ENCODE data around the gene DCANP1. TPM values are rescaled to one million over a fixed set of nuclear protein-coding genes. Genes with fewer than 3 reads are reported as not detected.

Gene DCANP1
- total and polyA plus RNA-seq, 9 of the 15 experiments (the other 6 are each of a cell fraction or from before 2014, with no cell fraction given) = not detected

- H4K20me1 ChIP-seq (replicated peaks; ENCODE audit: control insufficient read depth, insufficient read depth, low read length) = no peaks in the 10 kb centered on the region
- no peak overlapping the region for H3K4me3 ChIP-seq
- DNase-seq (ENCODE audit: extremely low read depth in 1 of 4, low spot score in 3 of 4) (no peak), ATAC-seq (no peak), FAIRE-seq (no peak)
- no peaks in the 10 kb centered on the region; a peak in 3 of 5 replicates for H3K4me1 ChIP-seq (replicated peaks in 1 of 2; ENCODE audit: control insufficient read depth in 2 of 2, insufficient read depth in 2 of 2, low read length in 2 of 2)
- H3K4me2 ChIP-seq (ENCODE audit: insufficient read depth, low read length) = no peak overlapping the region
- H3K9ac ChIP-seq (ENCODE audit: insufficient read depth in 1 of 2, low read depth in 2 of 2, low read length in 2 of 2) = no peak overlapping the region
- ChIA-PET POLR2A (interaction anchor here (0.7 to 1.1 kb wide), 2 partner anchors 15 to 34 kb away, joined by 3 read pairs; no protein-coding TSS in a partner anchor), CTCF (ENCODE audit: low intra/inter-chr PET ratio) (no interaction called here)
- 11% methylated on average over 2 of the region's 2 CpGs for WGBS (ENCODE audit: insufficient coverage, low coverage, missing lambda C conversion rate)
- H3K9me3 ChIP-seq (replicated peaks; ENCODE audit: control insufficient read depth, insufficient read depth, low read depth, low read length) = no peaks in the 10 kb centered on the region
- in situ Hi-C loops (cut with MboI) (no loop called here), intact Hi-C loops (cut with micrococcal nuclease) (no loop called here)
- no peaks in the 10 kb centered on the region for H3K9me1 ChIP-seq (ENCODE audit: control insufficient read depth, insufficient read depth, low read length)
- TF ChIP-seq, protein P1, sequence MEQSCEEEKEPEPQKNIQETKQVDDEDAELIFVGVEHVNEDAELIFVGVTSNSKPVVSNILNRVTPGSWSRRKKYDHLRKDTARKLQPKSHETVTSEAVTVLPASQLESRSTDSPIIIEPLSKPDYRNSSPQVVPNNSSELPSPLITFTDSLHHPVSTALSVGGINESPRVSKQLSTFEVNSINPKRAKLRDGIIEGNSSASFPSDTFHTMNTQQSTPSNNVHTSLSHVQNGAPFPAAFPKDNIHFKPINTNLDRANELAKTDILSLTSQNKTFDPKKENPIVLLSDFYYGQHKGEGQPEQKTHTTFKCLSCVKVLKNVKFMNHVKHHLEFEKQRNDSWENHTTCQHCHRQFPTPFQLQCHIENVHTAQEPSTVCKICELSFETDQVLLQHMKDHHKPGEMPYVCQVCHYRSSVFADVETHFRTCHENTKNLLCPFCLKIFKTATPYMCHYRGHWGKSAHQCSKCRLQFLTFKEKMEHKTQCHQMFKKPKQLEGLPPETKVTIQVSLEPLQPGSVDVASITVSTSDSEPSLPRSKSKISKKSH (CRISPR knock-in tag; IDR thresholded peaks at IDR 0.05) = no peak
- TF ChIP-seq NFATC3 (IDR thresholded peaks at IDR 0.05) (no peak), HMGXB4 (CRISPR knock-in tag; IDR thresholded peaks at IDR 0.05) (no peak), SNIP1 (IDR thresholded peaks at IDR 0.05; ENCODE audit: low read depth) (no peak), MEF2D (tag; conservative IDR thresholded peaks at IDR 0.05; ENCODE audit: low read depth) (no peak), ZNF445 (CRISPR knock-in tag; IDR thresholded peaks at IDR 0.05; ENCODE audit: low read depth) (no peak), KHSRP (IDR thresholded peaks at IDR 0.05) (no peak), ARID1B (IDR thresholded peaks at IDR 0.05) (no peak), ETV6 (IDR thresholded peaks at IDR 0.05; ENCODE audit: borderline replicate concordance in 1 of 2, low read depth in 2 of 2, low read length in 1 of 2) (no peak), ETV6 (CRISPR knock-in tag; IDR thresholded peaks at IDR 0.05; ENCODE audit: borderline replicate concordance) (no peak), TAL1 (IDR thresholded peaks at IDR 0.05) (no peak), ZBTB7A (IDR thresholded peaks at IDR 0.05; ENCODE audit: borderline replicate concordance, control insufficient read depth, low read depth, low read length) (no peak), LCOR (CRISPR knock-in tag; IDR thresholded peaks at IDR 0.05) (no peak), NFE2 (IDR thresholded peaks at IDR 0.05; ENCODE audit: low read depth) (no peak), ZNF23 (CRISPR knock-in tag; IDR thresholded peaks at IDR 0.05) (no peak), NFYB (IDR thresholded peaks at IDR 0.05; ENCODE audit: extremely low read depth, insufficient read length) (no peak), EWSR1 (IDR thresholded peaks at IDR 0.05; ENCODE audit: borderline replicate concordance, low read depth, partially characterized antibody) (no peak), TGIF2 (CRISPR knock-in tag; IDR thresholded peaks at IDR 0.05) (no peak)
- TF ChIP-seq, protein P2, sequence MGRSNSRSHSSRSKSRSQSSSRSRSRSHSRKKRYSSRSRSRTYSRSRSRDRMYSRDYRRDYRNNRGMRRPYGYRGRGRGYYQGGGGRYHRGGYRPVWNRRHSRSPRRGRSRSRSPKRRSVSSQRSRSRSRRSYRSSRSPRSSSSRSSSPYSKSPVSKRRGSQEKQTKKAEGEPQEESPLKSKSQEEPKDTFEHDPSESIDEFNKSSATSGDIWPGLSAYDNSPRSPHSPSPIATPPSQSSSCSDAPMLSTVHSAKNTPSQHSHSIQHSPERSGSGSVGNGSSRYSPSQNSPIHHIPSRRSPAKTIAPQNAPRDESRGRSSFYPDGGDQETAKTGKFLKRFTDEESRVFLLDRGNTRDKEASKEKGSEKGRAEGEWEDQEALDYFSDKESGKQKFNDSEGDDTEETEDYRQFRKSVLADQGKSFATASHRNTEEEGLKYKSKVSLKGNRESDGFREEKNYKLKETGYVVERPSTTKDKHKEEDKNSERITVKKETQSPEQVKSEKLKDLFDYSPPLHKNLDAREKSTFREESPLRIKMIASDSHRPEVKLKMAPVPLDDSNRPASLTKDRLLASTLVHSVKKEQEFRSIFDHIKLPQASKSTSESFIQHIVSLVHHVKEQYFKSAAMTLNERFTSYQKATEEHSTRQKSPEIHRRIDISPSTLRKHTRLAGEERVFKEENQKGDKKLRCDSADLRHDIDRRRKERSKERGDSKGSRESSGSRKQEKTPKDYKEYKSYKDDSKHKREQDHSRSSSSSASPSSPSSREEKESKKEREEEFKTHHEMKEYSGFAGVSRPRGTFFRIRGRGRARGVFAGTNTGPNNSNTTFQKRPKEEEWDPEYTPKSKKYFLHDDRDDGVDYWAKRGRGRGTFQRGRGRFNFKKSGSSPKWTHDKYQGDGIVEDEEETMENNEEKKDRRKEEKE (IDR thresholded peaks at IDR 0.05; ENCODE audit: borderline replicate concordance in 1 of 2, control insufficient read depth in 1 of 2, low read depth in 2 of 2, low read length in 1 of 2) = no peak
- no peaks in the 10 kb centered on the region for H3K79me2 ChIP-seq (ENCODE audit: control insufficient read depth, insufficient read depth, low read length)
- H3K27ac ChIP-seq (ENCODE audit: extremely low read depth, low read depth, low read length) = no peak overlapping the region
- BruUV-seq (replicated peaks) = no TSS peak
- H3K36me3 ChIP-seq (ENCODE audit: control insufficient read depth, insufficient read depth, low read length) = no peaks in the 10 kb centered on the region
- no peaks in the 10 kb centered on the region for H3K27me3 ChIP-seq (ENCODE audit: control insufficient read depth in 2 of 2, insufficient read depth in 2 of 2, low read length in 2 of 2)
- no peak overlapping the region for H2AFZ ChIP-seq (ENCODE audit: low read depth, low read length)
These were observed 42.1 kb downstream of the DCANP1 start for GRCh38 chr5:135405082-135405481.
